HG03442 (cell line): ENCODE data around the gene SH3GL1.
"Not testable (repeated sequence)": the region's sequence is repeated elsewhere in the genome, so short reads cannot be mapped to it uniquely, and the experiment has no call there.

Experiments used
- ATAC-seq: cut with Tn5 transposase; IDR thresholded peaks from one replicate; pipeline ENCODE4 v1.9.1; 2021; ENCODE audit warnings: mild to moderate bottlenecking, moderate library complexity; ENCODE audit not compliant: unreplicated experiment

The SH3GL1 gene

DNA sequence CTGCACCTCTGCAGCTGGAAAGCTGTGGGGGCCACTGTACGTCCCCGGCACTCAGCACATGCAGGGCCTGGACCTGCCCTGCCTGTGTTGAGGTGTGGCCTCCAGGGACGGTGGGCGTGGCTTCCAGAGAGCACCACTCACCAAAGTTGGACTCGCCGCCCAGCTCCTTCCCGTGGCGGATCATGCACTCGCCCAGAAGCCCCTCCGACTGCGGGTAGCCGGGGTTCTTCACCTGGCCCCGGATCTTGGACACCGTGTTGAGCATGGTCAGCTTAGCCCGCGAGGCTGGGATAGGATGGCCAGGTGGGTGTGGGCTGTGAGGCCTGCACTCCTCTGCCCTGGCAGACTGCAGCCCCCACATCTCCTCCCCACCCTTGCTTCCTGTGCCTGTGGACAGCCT lies 35.0 kb downstream of the SH3GL1 start:
- no peak for ATAC-seq

DNA sequence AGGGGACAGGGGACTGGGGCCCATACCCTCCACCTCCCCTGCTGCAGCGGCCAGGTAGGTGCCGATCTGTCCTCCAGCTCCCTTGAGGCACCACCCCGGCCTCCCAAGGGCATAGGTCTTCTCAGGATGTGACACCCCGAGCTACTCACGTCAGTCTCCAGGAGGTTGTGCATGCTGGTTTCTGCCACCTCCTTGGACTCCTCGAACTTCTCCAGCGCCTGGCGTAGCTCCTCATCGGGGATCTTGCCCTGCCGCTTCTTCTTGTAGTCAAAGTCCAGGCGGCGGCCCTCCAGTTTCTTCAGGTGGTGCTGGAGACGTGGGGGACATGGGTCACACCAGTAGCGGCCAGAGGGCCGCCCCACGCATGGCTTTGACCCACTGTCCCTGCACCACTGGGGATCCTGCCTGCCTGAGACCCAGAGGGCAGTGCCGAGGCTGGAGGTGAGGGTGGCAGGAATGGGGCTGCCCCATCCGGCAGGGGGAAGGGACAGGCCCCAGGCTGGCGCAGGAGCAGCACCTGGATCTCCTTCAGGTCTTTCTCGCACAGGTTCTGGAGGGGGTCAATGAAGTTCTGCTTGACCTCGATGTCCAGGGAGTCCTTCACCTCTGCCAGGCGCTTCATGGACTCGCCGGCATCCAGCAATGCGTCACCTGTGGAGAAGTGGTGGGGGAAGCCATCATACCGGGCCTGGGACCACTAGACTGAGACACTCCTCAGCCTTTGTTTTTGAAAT lies 36.6 kb downstream of the SH3GL1 start:
- ATAC-seq = no peak

DNA sequence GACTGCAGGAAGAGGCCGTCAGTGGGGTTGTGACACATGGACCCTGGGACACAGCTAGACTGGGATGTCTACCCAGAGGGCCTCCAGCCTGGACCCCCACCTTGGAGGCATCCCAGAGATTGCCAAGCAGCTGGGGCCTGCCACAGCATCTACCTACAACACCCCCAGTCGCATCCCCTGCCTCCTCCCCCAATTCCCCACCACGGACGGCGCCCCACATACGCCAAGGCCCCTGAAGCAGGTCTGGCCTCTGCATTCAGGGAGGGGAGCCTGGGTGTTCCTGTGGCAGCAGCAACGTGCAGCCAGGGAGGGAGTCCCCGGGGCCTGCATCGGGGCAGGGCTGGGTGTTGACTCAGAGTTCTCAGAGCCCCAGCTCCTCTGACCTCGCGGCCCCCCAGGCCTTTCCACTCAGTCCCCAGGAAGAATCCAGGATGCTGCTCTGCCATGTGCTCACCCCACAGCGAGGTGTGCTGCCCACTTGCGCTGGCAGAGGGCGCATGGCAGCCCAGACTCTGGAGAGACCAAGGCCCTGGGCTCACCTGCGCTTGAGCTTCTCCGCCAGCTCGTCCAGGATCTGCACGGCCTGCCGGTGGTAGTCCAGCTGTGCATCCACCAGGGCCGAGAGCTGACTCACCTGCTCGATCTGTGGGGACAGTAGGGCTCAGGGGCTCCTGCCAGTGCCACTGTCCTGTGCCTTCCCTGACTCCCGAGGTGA lies 37.4 kb downstream of the SH3GL1 start:
- no peak for ATAC-seq

DNA sequence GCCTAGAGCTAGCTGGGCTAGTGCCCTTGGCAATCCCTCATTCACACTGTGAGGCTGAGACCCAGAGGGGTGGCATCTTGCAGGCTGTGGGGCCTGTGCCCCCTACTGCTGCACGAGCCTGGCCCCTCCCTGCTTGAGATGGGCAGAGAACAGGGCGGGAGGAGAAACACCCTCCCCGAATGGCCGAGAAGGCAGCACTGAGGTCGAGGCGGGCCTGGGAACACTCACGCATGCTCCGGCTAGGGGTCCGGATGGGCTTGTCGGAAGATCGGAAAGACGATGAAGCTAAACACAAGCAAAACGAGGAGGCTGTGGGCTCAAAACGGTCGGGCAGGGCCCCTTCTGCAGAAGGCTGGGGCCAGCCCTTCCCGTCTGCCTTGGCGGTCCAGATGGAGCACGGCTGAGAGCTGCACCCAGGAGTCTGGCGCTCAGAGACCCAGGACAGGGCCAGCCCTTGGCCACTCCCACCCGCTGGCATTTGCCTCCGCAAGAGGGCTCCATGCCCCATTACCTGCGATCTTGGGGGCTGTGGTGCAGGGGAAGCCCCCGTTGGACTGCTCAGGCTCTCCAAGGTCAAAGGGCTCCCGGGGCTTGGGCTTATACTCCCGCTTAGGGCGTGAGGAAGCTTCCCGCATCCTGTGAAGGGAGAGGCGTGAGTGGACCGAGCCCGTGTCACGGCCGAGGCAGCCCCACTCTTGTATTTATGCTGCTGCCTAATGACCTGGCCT lies 38.1 kb downstream of the SH3GL1 start:
- ATAC-seq = no peak

DNA sequence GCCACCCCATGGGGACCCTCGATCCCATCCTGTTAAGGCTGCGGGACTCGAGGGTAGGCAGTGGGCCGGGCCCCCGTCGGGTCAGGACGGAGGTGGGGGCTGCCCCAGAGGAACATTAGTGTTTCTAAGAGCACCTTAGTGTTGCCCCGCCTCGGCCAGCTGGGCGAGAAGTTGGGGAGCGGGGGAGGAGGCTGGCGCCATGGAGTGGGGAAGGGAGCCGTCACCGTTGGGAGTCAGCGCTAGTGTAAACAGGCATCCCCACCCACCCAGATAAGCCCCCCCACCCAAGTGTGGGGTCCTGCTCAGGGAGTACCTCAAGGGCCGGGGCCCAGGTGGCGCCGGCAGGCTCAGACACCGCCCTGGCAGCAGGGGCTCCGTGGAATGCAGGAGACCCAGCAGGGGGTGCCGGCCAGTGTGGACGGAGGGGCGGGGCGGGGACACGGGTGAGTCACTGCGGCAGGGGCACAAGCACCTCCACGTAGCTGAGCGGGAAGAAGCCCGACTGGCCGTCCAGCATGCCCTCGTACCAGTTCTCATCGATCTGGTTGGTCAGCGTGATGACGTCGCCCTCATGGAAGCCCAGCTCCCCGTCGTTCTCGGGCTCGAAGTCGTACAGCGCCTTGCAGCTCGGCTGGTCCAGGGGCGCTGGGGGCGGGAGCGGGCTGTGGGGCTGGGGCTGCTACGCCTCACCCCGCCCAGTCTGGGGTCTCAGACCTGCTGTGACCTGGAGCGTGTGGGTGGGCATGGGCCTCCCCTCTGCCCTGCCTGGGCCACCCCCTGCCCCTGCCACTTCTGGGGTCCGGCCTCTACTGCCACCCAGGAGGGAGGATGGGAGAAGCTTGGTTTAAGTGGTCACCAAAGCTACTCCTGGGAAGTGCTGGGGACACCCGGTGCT lies 38.9 kb downstream of the SH3GL1 start:
- ATAC-seq = no peak

- no peak for ATAC-seq
Observed at GRCh38 chr19:4360641-4361151, 39.7 kb downstream of the SH3GL1 start.

DNA sequence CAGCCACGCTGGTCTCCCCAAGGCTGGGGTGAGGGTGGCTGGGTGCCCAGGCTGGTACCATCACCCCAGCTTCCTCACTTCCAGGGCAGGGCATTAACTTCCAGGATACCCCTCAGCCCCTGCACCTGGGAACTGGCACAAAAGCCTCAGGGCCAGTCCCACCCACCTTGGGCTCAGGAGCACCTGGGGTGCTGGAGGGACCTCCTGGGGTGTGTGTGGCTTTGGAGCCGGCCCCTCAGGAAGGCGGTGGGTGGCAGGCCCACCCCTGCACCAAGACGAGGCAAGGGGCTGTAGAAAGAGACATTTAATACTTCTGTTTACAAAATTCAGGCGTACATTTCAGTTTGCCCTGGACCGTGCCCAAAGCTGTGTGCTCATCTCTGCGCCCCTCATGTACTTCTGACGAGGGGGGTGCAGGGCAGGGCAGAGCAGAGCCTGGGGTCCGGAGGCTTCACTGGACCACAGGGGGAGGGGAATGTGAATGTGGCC lies 40.2 kb downstream of the SH3GL1 start:
- no peak for ATAC-seq

DNA sequence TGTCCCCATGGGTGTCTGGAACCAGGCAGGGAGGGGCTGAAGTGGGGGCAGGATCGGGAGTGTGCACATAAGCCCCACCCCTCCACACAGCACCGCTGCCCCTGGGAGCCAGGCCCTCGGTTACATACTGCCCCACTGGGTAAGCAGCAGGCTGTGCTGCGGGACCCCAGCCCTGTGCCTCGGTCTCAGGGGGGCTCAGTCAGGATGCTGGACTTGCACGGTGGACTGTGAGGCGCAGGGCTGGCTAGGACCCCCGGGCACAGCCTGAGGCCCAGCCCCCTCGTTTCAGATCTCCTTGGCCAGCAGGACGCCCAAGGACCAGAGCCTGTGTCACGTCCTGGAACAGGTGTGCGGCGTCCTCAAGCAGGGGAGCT lies 40.7 kb downstream of the SH3GL1 start:
- ATAC-seq = no peak

DNA sequence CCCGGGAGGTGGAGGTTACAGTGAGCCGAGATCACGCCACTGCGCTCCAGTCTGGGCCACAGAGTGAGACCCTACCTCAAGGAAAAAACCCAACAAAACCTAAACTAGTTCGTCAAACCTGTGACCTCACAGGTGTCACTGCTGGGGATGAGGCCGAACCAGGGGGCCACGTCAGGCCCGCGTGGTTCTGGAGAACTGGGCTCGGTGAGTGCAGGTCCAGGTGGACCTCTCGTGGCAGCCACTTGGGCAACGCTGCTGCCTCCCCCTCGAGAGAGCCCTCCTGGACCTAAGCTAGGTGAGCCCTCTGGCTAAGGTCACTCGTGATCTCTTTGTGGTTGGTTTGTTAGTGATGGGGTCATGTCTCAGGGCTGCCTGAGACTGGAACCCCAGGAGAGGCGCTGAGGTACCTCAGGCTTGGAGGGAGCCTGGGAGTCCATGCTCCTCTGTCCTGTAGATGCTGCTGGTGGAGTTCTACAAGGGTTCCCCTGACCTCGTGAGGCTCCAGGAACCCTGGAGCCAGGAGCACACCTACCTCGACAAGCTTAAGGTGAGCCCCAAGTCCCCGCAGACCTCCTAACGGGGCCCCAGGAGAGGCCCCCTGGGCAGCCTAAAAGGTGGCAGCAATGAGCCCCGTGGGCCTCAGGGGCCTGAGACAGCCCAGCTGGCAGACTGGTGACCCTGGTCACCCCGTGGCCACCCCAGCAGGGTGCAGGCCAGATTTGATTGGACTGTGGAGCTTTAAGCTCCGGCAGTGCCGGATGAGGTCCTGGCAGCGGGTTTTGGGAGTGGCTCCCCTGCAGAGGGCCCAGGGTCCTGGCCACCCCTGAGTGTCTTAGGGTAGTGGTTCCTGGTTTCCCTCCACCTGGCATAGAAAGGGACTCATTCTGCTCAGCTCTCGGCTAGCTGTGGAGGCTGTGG lies 41.4 kb downstream of the SH3GL1 start:
- no peak for ATAC-seq

DNA sequence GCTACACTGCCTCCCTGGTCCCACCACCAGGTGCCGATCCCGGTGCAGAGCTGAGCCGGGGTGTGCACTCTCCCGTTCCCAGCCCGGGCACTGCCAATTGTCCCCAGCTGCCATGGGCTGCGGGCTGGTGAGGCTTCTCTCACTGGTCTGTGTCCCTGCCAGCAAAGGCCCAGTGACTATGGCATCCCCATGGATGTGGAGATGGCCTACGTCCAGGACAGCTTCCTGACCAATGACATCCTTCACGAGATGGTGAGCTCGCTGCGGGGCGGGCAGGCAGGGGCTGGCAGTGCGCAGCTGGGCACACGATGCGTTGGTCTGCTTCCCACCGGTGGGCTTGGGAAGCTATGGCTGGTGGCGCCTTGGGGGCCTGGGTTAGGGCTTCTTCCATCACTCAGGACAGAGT lies 42.4 kb downstream of the SH3GL1 start:
- no peak for ATAC-seq

DNA sequence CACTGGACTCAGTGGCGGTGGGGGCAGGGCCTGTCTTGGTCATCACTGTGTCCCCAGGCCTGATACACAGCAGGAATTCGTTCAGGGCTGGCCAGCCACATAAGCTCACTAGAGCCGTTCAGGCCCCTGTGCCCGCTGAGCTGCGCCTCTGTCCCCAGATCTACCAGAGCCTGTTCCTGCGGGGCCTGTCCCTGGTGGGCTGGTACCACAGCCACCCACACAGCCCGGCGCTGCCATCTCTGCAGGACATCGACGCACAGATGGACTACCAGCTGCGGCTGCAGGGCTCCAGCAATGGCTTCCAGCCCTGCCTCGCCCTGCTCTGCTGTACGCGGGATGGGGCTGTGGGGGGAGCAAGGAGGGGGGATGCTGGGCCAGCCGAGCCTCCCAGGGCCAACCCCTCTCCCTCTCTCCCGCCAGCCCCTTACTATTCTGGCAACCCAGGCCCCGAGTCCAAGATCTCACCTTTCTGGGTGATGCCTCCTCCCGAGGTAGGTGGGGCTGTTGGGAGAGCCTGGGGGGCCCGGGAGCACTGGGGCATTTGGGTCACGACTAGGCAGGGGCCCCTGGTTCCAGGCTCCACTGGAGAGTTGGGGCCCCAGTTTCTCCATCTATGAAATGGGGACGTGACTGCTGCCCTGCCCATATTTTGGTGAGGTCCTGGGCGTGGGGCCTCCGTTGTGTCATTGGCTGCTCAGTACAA lies 43.1 kb downstream of the SH3GL1 start:
- ATAC-seq = no peak

DNA sequence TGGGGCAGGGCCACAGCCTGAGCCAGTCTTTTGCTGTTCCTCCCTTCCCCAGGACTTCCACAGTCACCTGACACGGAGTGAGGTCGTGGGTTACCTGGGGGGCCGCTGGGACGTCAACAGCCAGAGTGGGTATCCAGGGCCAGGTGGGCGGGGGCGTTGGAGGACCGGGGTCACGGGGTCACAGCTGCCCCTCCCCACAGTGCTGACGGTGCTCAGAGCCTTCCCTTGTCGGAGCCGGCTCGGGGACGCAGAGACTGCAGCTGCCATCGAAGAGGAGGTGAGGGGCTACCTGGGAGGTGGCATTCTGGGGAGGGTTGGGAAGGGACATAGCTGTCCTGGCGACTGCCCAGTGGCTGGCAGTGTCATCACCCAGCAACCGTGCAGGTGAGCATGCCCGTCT lies 45.5 kb downstream of the SH3GL1 start:
- no peak for ATAC-seq

GRCh38 chr19:4354282-4354681 lies 46.1 kb downstream of the SH3GL1 start:
- ATAC-seq = no peak

DNA sequence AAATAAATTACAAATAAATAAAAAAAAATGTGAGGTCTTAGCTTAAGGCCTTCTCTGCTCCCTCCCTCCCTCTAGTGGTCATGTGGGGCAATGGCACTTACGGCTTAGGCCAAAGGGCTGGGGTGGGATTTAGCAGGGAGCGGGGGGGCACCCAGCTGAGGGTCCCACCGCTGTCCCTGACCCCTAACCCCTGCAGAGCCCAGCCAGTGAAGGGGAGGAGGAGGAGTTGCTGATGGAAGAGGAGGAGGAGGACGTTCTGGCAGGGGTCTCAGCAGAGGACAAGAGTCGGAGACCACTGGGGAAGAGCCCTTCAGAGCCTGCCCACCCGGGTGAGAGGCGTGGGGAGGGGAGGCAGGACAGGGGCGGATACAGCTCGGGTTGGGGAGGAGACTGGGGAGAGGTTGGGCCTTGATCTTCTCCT lies 47.6 kb downstream of the SH3GL1 start:
- no peak for ATAC-seq

GRCh38 chr19:4350726-4351125 lies 49.6 kb downstream of the SH3GL1 start:
- no peak for ATAC-seq

- ATAC-seq = no peak
Observed at GRCh38 chr19:4350111-4350510, 50.2 kb downstream of the SH3GL1 start.

GRCh38 chr19:4349225-4349624 lies 51.1 kb downstream of the SH3GL1 start:
- ATAC-seq = not testable (repeated sequence)

DNA sequence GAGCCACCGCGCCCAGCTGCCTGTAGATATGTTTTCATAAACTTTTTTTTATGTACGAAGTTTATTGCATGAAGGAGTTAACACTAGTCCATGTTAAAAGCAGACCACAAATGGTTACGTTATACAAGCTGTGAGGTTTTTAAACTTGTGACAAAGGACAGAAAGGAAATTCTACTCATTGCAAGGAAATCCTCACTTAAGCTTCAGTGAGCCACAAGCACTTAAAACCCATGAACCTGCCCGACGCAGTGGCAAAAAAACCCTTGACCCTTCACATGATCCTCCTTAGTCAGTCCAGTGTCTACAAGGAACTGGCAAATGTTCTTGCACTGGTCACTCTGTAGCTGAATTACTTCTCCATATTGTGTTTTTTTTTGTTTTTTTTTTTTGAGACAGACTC lies 52.8 kb downstream of the SH3GL1 start:
- ATAC-seq = no peak

DNA sequence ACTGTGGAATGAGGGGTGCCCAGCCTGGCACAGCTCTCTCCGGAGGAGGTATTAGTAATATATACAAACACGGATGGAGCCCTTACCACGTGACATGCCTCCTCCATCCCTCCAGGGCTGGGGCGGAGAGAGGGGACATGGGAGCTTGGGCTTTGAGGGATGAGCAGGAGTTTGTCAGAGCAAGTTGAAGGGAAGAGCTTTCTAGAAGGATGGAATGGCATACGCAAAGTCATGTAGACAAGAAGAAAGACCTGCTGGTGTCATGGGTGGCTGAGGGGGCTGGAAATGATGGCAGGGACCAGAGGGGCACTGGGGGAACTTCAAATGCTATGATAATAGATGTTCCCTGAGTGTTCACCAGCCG lies 54.3 kb downstream of the SH3GL1 start:
- no peak for ATAC-seq
